ENCODE measurements around the gene NYAP2.

NYAP2 gene

DNA sequence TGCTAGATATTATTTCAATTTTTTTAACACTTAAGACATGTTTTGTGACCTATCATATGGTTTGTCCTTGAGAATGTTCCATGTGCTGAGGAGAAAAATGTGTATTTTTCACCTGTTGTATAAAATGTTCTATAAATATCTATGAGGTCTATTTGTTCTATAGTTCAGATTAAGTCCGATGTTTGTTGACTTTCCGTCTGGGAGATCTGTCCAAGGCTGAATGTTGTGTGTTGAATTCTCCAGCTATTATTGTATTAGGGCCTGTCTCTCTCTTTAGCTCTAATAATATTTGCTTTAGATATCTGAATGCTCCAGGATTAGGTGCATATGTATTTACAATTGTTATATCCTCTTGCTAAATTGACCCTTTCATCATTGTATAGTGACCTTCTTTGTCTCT lies 144.1 kb downstream of the NYAP2 start:
- CTCF ChIA-PET, result no interaction called here
- POLR2A ChIA-PET, result no interaction called here
- TF ChIP-seq SUZ12 (IDR thresholded peaks at IDR 0.05) (no peak), CTBP1 (IDR thresholded peaks at IDR 0.05; ENCODE audit: borderline replicate concordance) (no peak), ZNF384 (IDR thresholded peaks at IDR 0.05) (no peak), ELF4 (IDR thresholded peaks at IDR 0.05) (no peak), TARDBP (IDR thresholded peaks at IDR 0.05) (no peak), FOXA1 (IDR thresholded peaks at IDR 0.05) (no peak), ARNT (IDR thresholded peaks at IDR 0.05) (no peak), FOXM1 (IDR thresholded peaks at IDR 0.05; ENCODE audit: borderline replicate concordance) (no peak), SP1 (IDR thresholded peaks at IDR 0.05) (no peak), PKNOX1 (IDR thresholded peaks at IDR 0.05) (no peak), L3MBTL2 (conservative IDR thresholded peaks at IDR 0.05) (no peak), BHLHE40 (IDR thresholded peaks at IDR 0.05; ENCODE audit: borderline replicate concordance) (no peak), LEF1 (IDR thresholded peaks at IDR 0.05; ENCODE audit: borderline replicate concordance) (no peak), NFRKB (IDR thresholded peaks at IDR 0.05) (no peak), FOXK2 (IDR thresholded peaks at IDR 0.05) (no peak)

DNA sequence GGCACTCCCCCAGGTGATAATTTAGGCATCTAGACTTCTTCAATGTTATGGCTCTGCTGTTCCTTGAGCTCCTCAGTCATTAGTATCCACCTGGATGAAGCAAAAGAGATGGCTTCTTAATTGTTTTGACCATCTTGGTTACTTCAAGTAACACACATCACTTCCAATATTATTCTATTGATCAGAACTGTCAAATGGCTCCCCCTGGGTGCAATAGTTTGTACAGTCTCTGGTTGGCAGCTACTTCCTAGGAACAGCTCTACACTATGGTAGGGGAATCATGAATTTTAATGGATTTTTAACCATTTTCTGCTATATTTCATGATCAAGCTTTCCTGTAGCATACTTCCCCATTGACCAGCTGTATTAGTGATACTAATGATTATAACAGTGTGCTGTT lies 157.0 kb downstream of the NYAP2 start:
- CTCF ChIA-PET, result no interaction called here
- POLR2A ChIA-PET, result no interaction called here
- TF ChIP-seq SUZ12 (IDR thresholded peaks at IDR 0.05) (no peak), FOXA1 (IDR thresholded peaks at IDR 0.05) (no peak), SP1 (IDR thresholded peaks at IDR 0.05) (no peak), FOXK2 (IDR thresholded peaks at IDR 0.05) (no peak), ARNT (IDR thresholded peaks at IDR 0.05) (no peak), PKNOX1 (IDR thresholded peaks at IDR 0.05) (no peak), HDGF (IDR thresholded peaks at IDR 0.05; ENCODE audit: borderline replicate concordance) (no peak)
- no peak for DNase-seq (ENCODE audit: extremely low spot score)

More for the DNA sequence above, 144.1 kb downstream of the NYAP2 start:
- no peak for DNase-seq (ENCODE audit: extremely low spot score)

GRCh38 chr2:225558399-225559071 lies 159.0 kb downstream of the NYAP2 start:
- no peak for DNase-seq (ENCODE audit: extremely low spot score)
- no peak for TF ChIP-seq PKNOX1 (IDR thresholded peaks at IDR 0.05)
- TF ChIP-seq TARDBP (IDR thresholded peaks at IDR 0.05), result no peak
- TF ChIP-seq ZNF384 (IDR thresholded peaks at IDR 0.05), result no peak
- no peak for TF ChIP-seq FOXA1 (IDR thresholded peaks at IDR 0.05)
- TF ChIP-seq NFRKB (IDR thresholded peaks at IDR 0.05), result no peak
- TF ChIP-seq L3MBTL2 (conservative IDR thresholded peaks at IDR 0.05), result no peak
- TF ChIP-seq LEF1 (IDR thresholded peaks at IDR 0.05; ENCODE audit: borderline replicate concordance), result no peak
- no peak for TF ChIP-seq BHLHE40 (IDR thresholded peaks at IDR 0.05; ENCODE audit: borderline replicate concordance)
- TF ChIP-seq SP1 (IDR thresholded peaks at IDR 0.05), result no peak
- no peak for TF ChIP-seq ELF4 (IDR thresholded peaks at IDR 0.05)
- no peak for TF ChIP-seq FOXM1 (IDR thresholded peaks at IDR 0.05; ENCODE audit: borderline replicate concordance)
- TF ChIP-seq HDGF (IDR thresholded peaks at IDR 0.05; ENCODE audit: borderline replicate concordance), result no peak
- POLR2A ChIA-PET, result no interaction called here
- CTCF ChIA-PET, result no interaction called here

GRCh38 chr2:225559072-225559415 lies 159.5 kb downstream of the NYAP2 start:
- TF ChIP-seq ZNF384 (IDR thresholded peaks at IDR 0.05), result no peak
- no peak for DNase-seq (ENCODE audit: extremely low spot score)
- POLR2A ChIA-PET, result no interaction called here
- CTCF ChIA-PET, result no interaction called here

GRCh38 chr2:225566798-225567197 lies 167.3 kb downstream of the NYAP2 start:
- no peak for TF ChIP-seq TARDBP (IDR thresholded peaks at IDR 0.05)
- TF ChIP-seq PKNOX1 (IDR thresholded peaks at IDR 0.05), result no peak
- no peak for TF ChIP-seq FOXK2 (IDR thresholded peaks at IDR 0.05)
- no peak for TF ChIP-seq ARNT (IDR thresholded peaks at IDR 0.05)
- TF ChIP-seq L3MBTL2 (conservative IDR thresholded peaks at IDR 0.05), result no peak
- no peak for TF ChIP-seq SP1 (IDR thresholded peaks at IDR 0.05)
- TF ChIP-seq FOXA1 (IDR thresholded peaks at IDR 0.05), result no peak
- TF ChIP-seq CTBP1 (IDR thresholded peaks at IDR 0.05; ENCODE audit: borderline replicate concordance), result no peak
- no peak for TF ChIP-seq SUZ12 (IDR thresholded peaks at IDR 0.05)
- no peak for TF ChIP-seq ZNF384 (IDR thresholded peaks at IDR 0.05)
- TF ChIP-seq NFRKB (IDR thresholded peaks at IDR 0.05), result no peak
- no peak for TF ChIP-seq FOXM1 (IDR thresholded peaks at IDR 0.05; ENCODE audit: borderline replicate concordance)
- no peak for TF ChIP-seq LEF1 (IDR thresholded peaks at IDR 0.05; ENCODE audit: borderline replicate concordance)
- no peak for TF ChIP-seq ELF4 (IDR thresholded peaks at IDR 0.05)
- TF ChIP-seq HDGF (IDR thresholded peaks at IDR 0.05; ENCODE audit: borderline replicate concordance), result no peak
- no peak for TF ChIP-seq BHLHE40 (IDR thresholded peaks at IDR 0.05; ENCODE audit: borderline replicate concordance)
- DNase-seq (ENCODE audit: extremely low spot score), result no peak
- POLR2A ChIA-PET, result interaction anchor here (0.5 kb wide), 1 partner anchor 1574 kb away, joined by 3 read pairs; no protein-coding TSS in a partner anchor
- CTCF ChIA-PET, result no interaction called here

- POLR2A ChIA-PET, result no interaction called here
- TF ChIP-seq FOXK2 (IDR thresholded peaks at IDR 0.05), result no peak
- no peak for TF ChIP-seq BHLHE40 (IDR thresholded peaks at IDR 0.05; ENCODE audit: borderline replicate concordance)
- TF ChIP-seq ARNT (IDR thresholded peaks at IDR 0.05), result no peak
- no peak for TF ChIP-seq PKNOX1 (IDR thresholded peaks at IDR 0.05)
- no peak for TF ChIP-seq CTBP1 (IDR thresholded peaks at IDR 0.05; ENCODE audit: borderline replicate concordance)
- no peak for TF ChIP-seq FOXA1 (IDR thresholded peaks at IDR 0.05)
- no peak for DNase-seq (ENCODE audit: extremely low spot score)
- CTCF ChIA-PET, result no interaction called here
These were observed 170.5 kb downstream of the NYAP2 start for GRCh38 chr2:225569995-225570394.

Data from HEK293T (cell line).